ENCODE results near the gene EFNA5. TPM values are rescaled to one million over a fixed set of nuclear protein-coding genes. Genes with fewer than 3 reads are reported as not detected.

EFNA5 gene
- total RNA-seq, 4 donors from 2014 or later, result 1.2 to 22.7 (median 9.4) TPM

GRCh38 chr5:107553117-107553555, 117.6 kb downstream of the EFNA5 start:
- intact Hi-C loops (cut with DNase I; ENCODE audit: low total_unique reads), result no loop called here
- H3K4me1 ChIP-seq, result no peaks in the 10 kb centered on the region
- H3K9me3 ChIP-seq, result no peaks in the 10 kb centered on the region
- no peaks in the 10 kb centered on the region for H3K27me3 ChIP-seq
- TF ChIP-seq, protein P1, sequence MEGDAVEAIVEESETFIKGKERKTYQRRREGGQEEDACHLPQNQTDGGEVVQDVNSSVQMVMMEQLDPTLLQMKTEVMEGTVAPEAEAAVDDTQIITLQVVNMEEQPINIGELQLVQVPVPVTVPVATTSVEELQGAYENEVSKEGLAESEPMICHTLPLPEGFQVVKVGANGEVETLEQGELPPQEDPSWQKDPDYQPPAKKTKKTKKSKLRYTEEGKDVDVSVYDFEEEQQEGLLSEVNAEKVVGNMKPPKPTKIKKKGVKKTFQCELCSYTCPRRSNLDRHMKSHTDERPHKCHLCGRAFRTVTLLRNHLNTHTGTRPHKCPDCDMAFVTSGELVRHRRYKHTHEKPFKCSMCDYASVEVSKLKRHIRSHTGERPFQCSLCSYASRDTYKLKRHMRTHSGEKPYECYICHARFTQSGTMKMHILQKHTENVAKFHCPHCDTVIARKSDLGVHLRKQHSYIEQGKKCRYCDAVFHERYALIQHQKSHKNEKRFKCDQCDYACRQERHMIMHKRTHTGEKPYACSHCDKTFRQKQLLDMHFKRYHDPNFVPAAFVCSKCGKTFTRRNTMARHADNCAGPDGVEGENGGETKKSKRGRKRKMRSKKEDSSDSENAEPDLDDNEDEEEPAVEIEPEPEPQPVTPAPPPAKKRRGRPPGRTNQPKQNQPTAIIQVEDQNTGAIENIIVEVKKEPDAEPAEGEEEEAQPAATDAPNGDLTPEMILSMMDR (IDR thresholded peaks at IDR 0.05), result no peak
- no peak for TF ChIP-seq POLR2A (IDR thresholded peaks at IDR 0.05)
- H3K27ac ChIP-seq, result no peak overlapping the region
- no peak for DNase-seq
- H3K36me3 ChIP-seq, result no peaks in the 10 kb centered on the region
- H3K4me3 ChIP-seq, result no peak overlapping the region

GRCh38 chr5:107551088-107551487, 119.6 kb downstream of the EFNA5 start:
- no peaks in the 10 kb centered on the region for H3K4me1 ChIP-seq
- no peak overlapping the region for H3K4me3 ChIP-seq
- no peaks in the 10 kb centered on the region for H3K36me3 ChIP-seq
- TF ChIP-seq, protein P1 (IDR thresholded peaks at IDR 0.05), result no peak
- no peak for TF ChIP-seq POLR2A (IDR thresholded peaks at IDR 0.05)
- intact Hi-C loops (cut with DNase I; ENCODE audit: low total_unique reads), result no loop called here
- H3K27ac ChIP-seq, result no peak overlapping the region
- no peaks in the 10 kb centered on the region for H3K9me3 ChIP-seq
- no peaks in the 10 kb centered on the region for H3K27me3 ChIP-seq
- no peak for DNase-seq

- Histone ChIP-seq H3K9me3 (no peaks in the 10 kb centered on the region), H3K27ac (no peak overlapping the region), H3K4me1 (no peaks in the 10 kb centered on the region), H3K4me3 (no peak overlapping the region), H3K36me3 (no peaks in the 10 kb centered on the region), H3K27me3 (no peaks in the 10 kb centered on the region)
- no peak for DNase-seq
- intact Hi-C loops (cut with DNase I; ENCODE audit: low total_unique reads), result no loop called here
- TF ChIP-seq, protein P1 (IDR thresholded peaks at IDR 0.05), result no peak
- TF ChIP-seq POLR2A (IDR thresholded peaks at IDR 0.05), result no peak
Measured at GRCh38 chr5:107549567-107549966, 121.2 kb downstream of the EFNA5 start.

DNA sequence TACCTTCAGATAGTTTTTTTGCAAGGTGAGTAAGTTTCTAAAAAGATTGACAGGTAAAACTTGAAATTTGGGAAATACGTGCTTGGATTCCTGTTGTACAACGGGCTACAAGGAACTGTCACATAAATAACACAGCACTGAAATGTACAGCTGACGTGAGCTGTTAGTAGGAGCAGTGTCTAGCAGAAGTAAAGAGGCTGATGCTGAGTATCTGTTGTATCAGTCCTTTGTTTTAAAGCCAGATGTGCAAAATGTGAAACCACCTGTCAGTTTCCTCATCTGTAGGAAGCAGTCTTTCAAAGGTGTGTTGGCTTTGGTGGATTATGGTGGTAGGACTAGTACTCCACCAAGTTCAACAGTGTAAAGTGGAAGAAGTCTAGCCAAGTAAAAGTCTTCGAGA, 122.3 kb downstream of the EFNA5 start:
- no peaks in the 10 kb centered on the region for H3K27me3 ChIP-seq
- no peak overlapping the region for H3K4me3 ChIP-seq
- TF ChIP-seq, protein P1 (IDR thresholded peaks at IDR 0.05), result no peak
- TF ChIP-seq POLR2A (IDR thresholded peaks at IDR 0.05), result no peak
- no peaks in the 10 kb centered on the region for H3K4me1 ChIP-seq
- no peak for DNase-seq
- H3K36me3 ChIP-seq, result no peaks in the 10 kb centered on the region
- H3K27ac ChIP-seq, result no peak overlapping the region
- intact Hi-C loops (cut with DNase I; ENCODE audit: low total_unique reads), result no loop called here
- H3K9me3 ChIP-seq, result no peaks in the 10 kb centered on the region

DNA sequence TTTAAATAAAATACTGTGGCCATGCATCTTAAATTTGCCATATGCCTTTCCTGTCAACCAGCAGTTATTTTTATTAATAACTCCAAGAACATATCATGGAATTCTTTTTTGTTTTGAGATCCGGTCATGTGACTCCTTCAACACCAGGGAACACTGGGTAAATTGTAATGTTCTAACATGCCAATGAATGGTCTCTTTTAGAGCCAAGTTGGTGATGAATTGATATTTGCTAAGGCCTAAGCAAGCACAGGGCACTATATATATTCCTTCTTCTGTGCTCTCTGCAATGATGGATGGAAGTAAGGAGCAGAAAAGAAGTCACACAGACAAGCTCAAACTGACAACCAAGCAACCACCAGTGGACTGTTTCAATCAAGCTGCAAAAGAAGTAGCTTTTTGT, 124.0 kb downstream of the EFNA5 start:
- H3K4me3 ChIP-seq, result no peak overlapping the region
- H3K27ac ChIP-seq, result no peak overlapping the region
- no peaks in the 10 kb centered on the region for H3K9me3 ChIP-seq
- H3K4me1 ChIP-seq, result peaks cover 0 to under 1% of the 10 kb centered on the region in 2 donors
- no peak for TF ChIP-seq POLR2A (IDR thresholded peaks at IDR 0.05)
- TF ChIP-seq, protein P1 (IDR thresholded peaks at IDR 0.05), result no peak
- intact Hi-C loops (cut with DNase I; ENCODE audit: low total_unique reads), result no loop called here
- H3K27me3 ChIP-seq, result no peaks in the 10 kb centered on the region
- no peak for DNase-seq
- H3K36me3 ChIP-seq, result no peaks in the 10 kb centered on the region

Data from uterus (tissue), 4 donors.